Activated CD4-positive, alpha-beta T cell treated with anti-CD3 and anti-CD28 coated beads, Interleukin-2, amount 50 U/mL, for 4 hours (primary cell): ENCODE data around the gene DDC.
A peak's percentile ranks its signal among the peaks of the same experiment; 100 is the strongest.
"Not testable (repeated sequence)": the region's sequence is repeated elsewhere in the genome, so short reads cannot be mapped to it uniquely, and the experiment has no call there.

Experiments
- DNase-seq, 2 experiments: peaks; one replicate each; pipeline ENCODE4 v3.0.0-alpha.2; 2020

The DDC gene

GRCh38 chr7:50479743-50480517 is 85.3 kb downstream of the DDC start:
- DNase-seq, result no peak

DNA sequence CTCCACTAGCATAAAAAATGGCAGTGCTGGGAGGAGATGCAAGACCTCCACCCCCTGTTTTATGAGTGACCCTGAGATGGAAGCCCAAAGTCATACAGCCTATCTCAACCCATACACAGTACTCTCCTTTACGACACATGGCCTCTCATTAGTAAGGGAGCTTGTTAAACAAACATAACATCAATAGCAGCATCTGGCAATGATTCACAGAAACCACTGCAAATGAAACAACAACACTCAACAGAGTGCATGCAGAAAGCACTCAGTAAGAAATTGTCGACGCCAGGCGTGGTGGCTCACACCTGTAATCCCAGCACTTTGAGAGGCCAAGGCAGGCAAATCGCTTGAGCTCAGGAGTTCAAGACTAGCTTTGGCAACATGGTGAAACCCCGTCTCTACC is 87.6 kb downstream of the DDC start:
- DNase-seq, result no peak

DNA sequence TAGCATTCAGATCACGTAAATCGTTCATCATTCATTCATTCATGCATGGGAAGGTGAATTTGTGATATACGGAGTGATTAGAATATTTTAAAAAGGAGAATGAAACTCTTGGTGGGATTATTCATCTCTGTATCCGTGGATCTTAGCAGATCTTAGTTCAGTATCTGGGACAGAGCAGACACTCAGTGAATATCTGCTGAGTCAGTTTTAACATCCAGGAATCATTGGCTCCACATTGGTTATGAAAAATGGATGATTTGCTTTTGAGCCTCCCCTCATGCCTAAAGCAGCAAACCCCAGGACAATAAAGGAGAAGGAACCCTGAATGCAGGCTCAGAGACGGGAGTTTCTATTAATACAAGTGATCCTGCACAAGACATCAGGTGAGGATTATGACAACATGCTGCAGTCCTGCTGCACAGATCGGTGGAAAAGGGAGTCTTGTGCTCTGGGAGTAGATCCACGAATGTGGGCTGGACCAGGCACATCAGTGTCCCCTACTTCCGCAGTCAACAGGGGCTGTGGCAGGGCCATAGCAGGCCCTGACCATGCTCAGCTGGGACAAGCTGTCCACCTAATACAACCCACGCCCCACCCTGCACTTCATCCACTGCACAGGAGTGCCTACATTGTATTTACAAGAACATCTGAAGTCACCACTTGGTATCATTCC is 88.1 kb downstream of the DDC start:
- DNase-seq, result no peak

DNA sequence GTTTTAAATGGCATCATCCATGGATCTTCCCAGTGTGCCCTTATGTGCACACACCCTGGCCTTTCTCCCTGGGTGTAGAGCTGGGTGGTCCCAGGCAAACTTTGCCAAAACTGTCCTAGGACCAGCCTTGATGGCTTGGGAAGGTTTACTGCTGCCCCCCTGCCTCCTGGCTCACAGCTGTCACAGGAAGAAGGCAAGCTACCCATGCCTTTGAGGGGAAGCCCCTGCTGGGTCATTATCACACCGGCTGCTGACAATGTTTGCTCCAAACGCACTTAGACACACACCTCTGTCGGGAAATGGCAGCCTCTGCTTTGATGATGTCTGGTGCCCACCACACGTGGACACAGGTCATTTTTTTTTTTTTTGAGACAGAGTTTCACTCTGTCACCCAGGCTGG is 89.9 kb downstream of the DDC start:
- DNase-seq, result no peak

DNA sequence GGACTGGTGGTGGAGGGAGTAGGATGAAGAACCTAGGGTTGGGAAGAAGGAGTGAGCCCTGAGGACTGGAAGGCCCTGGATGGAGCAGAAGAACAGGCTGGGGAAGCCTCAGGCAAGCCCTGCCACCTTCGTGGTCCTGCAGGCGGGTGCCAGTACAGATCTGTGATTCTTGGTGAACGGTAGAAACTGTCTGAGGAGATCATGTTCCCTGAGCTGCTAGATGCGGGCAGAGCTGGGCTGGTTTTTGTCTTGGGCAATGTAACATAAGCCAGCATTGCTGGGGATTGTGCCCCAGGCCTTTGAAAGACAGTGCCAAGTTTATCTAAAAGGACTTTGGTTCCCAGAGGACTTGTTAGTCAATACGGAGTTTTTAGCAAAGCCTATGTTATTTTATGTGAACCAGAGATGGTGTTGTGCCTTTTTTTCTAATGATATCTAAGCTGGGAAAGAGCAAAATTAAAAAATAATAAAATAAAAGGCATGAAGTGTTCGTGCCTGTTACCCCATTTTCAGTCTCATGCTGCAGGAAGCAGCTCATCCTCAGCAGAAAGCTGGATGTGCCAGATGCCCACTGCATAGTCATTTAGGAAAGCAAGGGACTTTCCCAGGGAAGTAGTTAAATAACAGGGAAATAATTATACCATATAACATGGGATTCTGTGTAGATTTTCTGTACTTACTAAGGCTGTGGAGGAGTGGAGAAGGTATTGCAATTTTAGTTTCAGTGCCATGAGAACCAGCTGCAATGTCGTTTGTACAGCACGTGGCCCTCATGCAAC is 90.6 kb downstream of the DDC start:
- DNase-seq, result no peak

- no peak for DNase-seq
Measured at GRCh38 chr7:50473531-50473930, 91.7 kb downstream of the DDC start.

GRCh38 chr7:50472427-50472826 is 92.8 kb downstream of the DDC start:
- DNase-seq, result no peak

DNA sequence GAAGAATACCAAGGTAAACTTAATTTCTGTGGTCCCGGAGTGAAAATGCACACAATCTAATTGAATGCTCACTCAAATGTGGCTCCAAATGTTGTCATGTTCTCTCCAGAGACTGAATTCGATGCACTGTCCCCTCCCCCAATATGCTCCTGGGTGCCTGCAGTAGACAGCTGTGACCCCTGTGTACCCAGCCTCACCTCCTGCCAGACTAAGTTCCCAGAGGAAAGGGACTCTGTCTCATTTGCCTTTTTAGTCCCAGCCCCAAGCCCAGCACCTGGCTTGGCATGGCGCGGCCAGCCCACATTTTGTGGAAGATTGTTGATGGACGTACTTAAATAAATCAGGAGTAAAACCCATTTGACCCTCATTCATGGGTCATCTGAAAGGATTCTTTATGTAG is 93.2 kb downstream of the DDC start:
- DNase-seq, result no peak

GRCh38 chr7:50470250-50471163 is 94.7 kb downstream of the DDC start:
- no peak for DNase-seq

DNA sequence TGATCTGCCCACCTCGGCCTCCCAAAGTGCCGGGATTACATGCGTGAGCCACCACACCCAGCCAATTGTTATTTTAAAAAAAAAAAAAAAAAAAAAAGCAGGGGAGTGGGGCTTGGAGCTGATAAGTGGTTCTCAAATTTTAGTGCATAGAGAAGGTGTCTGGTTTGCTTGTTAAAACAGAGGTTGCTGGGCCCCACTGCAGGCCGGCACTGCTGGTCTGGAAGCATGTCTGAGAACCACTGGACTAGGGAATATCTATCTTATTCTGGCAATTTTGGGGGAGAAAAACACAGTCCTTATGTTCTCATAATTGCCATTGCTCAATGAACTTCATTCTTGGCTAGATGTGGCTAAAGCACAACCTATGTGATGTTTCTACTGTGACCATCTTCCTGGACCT is 96.0 kb downstream of the DDC start:
- DNase-seq, result no peak

GRCh38 chr7:50467817-50468610 is 97.2 kb downstream of the DDC start:
- DNase-seq, result peak; percentile 74 to 76

GRCh38 chr7:50466815-50467585 is 98.2 kb downstream of the DDC start:
- no peak for DNase-seq

GRCh38 chr7:50463035-50463434 is 102.2 kb downstream of the DDC start:
- DNase-seq, result no peak

- no peak for DNase-seq
Measured at GRCh38 chr7:50462361-50462760, 102.8 kb downstream of the DDC start.

DNA sequence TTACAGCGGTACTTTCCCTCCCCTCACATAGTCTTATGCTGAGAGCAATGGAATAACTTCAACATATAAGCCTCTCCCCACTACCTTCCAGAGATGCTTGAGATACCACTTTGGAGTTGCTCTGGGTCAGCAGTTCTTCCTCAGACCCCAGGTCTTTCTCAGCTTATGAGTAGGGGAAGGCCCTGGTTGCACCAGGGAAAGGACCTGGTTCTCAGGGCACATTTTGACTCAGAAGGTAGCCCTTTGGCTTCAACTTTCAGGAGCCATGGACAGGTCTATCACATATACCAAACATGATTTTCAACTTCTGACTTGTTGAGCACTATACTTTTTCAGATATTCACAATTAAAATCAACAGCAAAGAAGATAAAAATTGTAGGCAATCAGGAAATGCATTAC is 103.5 kb downstream of the DDC start:
- DNase-seq, result no peak

DNA sequence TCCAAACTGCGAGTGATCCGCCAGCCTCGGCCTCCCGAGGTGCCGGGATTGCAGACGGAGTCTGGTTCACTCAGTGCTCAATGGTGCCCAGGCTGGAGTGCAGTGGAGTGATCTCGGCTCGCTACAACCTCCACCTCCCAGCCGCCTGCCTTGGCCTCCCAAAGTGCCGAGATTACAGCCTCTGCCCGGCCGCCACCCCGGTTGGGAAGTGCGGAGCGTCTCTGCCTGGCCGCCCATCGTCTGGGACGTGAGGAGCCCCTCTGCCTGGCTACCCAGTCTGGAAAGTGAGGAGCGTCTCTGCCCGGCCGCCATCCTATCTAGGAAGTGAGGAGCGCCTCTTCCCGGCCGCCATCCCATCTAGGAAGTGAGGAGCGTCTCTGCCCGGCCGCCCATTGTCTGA is 106.0 kb downstream of the DDC start:
- DNase-seq, result not testable (repeated sequence)

- DNase-seq, result not testable (repeated sequence)
Measured at GRCh38 chr7:50458651-50459050, 106.6 kb downstream of the DDC start.

DNA sequence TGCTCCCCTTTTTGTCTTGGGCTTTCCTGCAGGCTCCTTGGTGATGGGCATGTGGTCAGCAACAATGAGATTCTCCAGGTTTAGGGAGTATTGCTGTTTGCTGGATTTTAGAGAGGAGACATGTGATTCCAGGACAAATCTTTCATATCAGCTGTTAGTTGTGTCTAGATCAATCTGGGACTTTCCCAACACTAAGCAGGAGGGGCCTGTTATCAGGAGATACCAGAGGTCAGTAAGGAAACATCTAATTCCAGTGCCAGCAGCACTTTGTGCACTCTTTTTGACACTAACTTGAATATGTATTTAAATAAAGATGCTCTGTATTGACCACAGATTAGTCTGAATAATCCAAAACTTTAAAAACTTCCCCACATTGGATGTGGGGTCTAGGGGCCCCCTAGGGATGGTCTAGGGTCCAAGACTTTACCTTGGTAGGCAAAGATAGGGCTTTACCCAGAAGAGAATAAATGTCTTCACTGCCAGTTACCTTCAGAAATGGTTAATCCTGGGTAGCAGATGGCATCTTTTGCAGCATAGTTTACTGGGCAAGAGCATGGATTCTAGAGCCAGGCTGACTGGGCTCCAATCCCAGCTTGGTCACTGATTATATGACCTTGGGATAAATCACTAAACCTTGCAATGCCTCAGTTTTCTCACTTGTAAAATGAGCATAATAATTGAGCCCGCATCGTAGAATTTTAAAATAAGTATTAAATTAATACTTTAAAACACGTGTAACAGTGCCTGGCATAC is 108.7 kb downstream of the DDC start:
- no peak for DNase-seq

- DNase-seq, result no peak
Measured at GRCh38 chr7:50455658-50456057, 109.5 kb downstream of the DDC start.

GRCh38 chr7:50454968-50455367 is 110.2 kb downstream of the DDC start:
- DNase-seq, result no peak
